ENCODE data around the gene PTPRT.

DNA sequence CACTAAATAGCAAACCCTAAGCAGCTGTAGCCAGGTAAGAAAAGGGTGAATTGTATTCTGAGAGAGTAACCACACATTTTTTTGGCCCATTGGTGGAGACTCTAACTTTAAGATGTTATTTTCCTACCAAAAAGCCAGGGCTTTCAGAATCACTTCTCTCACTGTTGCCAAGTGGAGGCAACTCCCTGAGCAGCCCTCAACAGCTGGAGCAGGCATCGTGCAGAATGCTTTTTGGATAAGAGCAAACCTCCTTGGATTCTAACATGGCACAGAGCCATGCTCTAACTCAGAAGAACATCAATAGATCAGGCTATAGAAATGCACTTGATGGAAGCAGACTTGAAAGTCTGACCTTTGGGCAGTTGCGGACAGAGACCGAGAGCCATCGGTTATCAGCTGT, 849.3 kb downstream of the PTPRT start:
- TF ChIP-seq POLR2AphosphoS5 (IDR thresholded peaks at IDR 0.05; ENCODE audit: low read depth, low read length) = no peak
- TF ChIP-seq TAF1 (IDR thresholded peaks at IDR 0.05; ENCODE audit: borderline replicate concordance, low read depth, low read length) = no peak

Data from GM12892 (cell line).